Lower leg skin (tissue), 4 donors: ENCODE data around the gene HIF3A. TPM values are rescaled to one million over a fixed set of nuclear protein-coding genes. Genes with fewer than 3 reads are reported as not detected.

Source experiments
- DNase-seq, 2 donors: peaks; one replicate each; pipeline ENCODE4 v3.0.0-alpha.2; 2019; ENCODE audit warnings: low spot score in 2 of 2
- H3K4me3 ChIP-seq: fragments of 200-600 bp; sonication (generic); 2 replicates; pipeline ENCODE4 v1.5.1; 2017; ENCODE audit warnings: mild to moderate bottlenecking, low read depth; ENCODE audit not compliant: poor library complexity, severe bottlenecking
- POLR2A ChIP-seq, 2 donors: fragments of 450-650 bp; IDR thresholded peaks; one replicate each; pipeline ENCODE4 v1.6.1; 2016 to 2017; ENCODE audit warnings: antibody characterized with exemption in 2 of 2, mild to moderate bottlenecking in 1 of 2, moderate library complexity in 1 of 2
- WGBS, 2 donors: methylation state at CpG; one replicate each; pipeline ENCODE4 v1.1.5; 2018; 5-methylcytosine and 5-hydroxymethylcytosine counted together
- intact Hi-C: fragments of 100-400 bp; cut with DNase I; formaldehyde crosslinking; loops from one replicate; pipeline ENCODE4 v1.15.0; 2023; ENCODE audit warnings: low total_unique reads
- total RNA-seq, 4 donors: library from RNA; depleted of rRNA; stranded (reverse); fragments of >200 nt; gene quantifications; one replicate each; pipeline ENCODE4 v1.1.0, GENCODE V29; 2016
- TF ChIP-seq, protein P1 (sequence below), 3 donors: fragments of 450-650 bp; IDR thresholded peaks; one replicate each; pipeline ENCODE4 v1.5.1; 2016; ENCODE audit warnings: antibody characterized with exemption in 3 of 3, mild to moderate bottlenecking in 3 of 3, moderate library complexity in 2 of 3

Gene HIF3A
- total RNA-seq, 4 donors from 2014 or later: 7.7 to 28.3 (median 16.6) TPM

DNA sequence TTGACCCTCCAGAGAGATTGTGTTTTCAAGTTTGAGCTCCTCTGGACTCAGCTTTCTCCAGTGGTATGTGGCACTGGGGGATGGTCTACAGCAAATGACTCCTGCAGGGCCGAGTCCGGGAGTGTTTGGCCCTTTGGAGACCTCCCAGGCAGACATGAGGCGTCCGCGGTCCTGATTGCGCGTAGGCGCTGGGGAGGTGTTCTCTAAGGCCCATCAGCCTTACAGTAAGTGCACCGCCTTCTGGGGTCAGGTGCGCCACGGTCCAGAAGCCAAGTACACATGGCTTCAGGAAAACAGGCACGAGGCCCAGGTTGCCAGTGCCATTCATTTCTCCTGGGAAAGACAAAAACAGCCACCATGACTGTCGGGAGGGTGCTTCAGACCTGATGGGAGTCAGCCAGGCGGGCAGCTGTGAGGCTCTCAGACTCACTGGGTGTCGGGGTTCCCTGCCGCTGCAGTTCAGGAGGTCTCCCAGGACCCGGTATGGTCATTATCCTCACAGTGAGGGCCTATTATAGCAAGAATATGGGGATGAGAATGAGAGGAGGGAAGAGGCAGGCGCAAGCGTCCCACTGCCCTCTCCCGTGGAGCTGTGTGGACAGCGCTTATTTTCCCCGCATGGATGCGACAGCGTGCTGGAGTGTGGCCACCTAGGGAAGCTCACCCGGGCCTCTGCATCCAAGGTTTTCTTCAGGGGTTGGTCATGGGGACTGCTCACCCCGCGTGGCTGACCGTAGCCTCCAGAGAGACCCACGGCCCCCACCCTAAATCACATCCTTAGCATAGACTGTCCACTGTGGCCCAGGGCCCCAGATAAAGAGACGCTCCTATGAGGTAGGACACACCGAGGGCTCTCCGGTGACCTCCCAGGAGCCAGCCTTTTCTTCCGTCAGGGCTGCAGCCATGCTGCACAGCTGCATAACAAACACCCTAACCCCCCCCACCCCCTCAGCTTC is 94.7 kb downstream of the HIF3A start:
- TF ChIP-seq POLR2A (IDR thresholded peaks at IDR 0.05): no peak
- TF ChIP-seq, protein P1, sequence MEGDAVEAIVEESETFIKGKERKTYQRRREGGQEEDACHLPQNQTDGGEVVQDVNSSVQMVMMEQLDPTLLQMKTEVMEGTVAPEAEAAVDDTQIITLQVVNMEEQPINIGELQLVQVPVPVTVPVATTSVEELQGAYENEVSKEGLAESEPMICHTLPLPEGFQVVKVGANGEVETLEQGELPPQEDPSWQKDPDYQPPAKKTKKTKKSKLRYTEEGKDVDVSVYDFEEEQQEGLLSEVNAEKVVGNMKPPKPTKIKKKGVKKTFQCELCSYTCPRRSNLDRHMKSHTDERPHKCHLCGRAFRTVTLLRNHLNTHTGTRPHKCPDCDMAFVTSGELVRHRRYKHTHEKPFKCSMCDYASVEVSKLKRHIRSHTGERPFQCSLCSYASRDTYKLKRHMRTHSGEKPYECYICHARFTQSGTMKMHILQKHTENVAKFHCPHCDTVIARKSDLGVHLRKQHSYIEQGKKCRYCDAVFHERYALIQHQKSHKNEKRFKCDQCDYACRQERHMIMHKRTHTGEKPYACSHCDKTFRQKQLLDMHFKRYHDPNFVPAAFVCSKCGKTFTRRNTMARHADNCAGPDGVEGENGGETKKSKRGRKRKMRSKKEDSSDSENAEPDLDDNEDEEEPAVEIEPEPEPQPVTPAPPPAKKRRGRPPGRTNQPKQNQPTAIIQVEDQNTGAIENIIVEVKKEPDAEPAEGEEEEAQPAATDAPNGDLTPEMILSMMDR (IDR thresholded peaks at IDR 0.05): no peak
- 89 to 92% methylated on average over 32 of the region's 33 CpGs for WGBS, 2 donors
- intact Hi-C loops: loop anchor here (1.0 kb wide), 1 partner anchor 50 kb away; no protein-coding TSS in a partner anchor
- H3K4me3 ChIP-seq: no peak overlapping the region
- no peak for DNase-seq

DNA sequence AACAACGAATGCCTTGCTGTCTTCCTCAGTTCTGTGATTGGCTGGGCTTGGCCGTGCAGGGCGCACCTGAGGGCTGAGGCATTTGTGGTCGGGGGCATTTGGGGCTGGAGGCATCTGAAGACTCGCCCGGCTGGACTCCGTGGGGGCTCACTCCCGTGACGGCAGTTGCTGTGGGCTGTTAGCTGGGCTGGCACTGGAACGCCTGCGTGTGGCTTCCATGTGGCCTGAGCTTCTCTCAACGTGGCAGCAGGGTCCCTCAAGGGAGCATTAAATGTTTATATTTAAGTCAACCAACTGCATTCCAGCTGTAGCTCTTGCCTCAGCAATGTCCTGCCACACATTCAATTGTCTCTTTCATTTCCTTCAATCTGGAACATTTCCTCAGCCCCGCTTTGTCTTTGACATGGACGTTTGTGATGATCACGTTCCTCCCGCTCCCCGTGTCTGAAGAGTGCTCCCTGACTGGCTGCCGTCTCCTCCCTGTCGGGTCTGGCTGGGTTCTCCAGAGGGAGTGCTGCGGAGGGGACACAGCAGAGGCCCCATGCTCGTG is 95.5 kb downstream of the HIF3A start:
- intact Hi-C loops: no loop called here
- TF ChIP-seq, protein P1 (IDR thresholded peaks at IDR 0.05): no peak
- no peak for TF ChIP-seq POLR2A (IDR thresholded peaks at IDR 0.05)
- 57 to 58% methylated on average over 21 of the region's 21 CpGs for WGBS, 2 donors
- DNase-seq: no peak
- H3K4me3 ChIP-seq: no peak overlapping the region

DNA sequence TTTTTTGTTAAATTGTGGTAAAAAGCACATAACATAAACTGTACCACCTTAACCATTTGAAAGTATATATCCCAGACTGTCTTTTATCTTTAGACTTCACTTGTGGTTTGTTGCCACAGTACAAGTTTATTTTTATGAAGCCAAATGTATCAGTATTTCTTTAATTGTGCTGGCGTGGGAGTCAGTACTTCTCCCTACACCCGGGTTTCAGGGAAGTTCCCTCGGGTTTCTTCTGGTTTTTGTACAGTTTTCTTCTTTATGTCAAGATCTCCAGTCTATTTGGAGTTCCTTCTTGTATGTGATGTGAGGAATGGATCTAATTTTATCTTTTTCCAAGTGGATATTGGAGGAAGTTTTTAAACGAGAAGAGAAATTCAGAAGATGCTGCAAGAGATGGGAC is 96.0 kb downstream of the HIF3A start:
- no peak for DNase-seq
- intact Hi-C loops: no loop called here
- no peak overlapping the region for H3K4me3 ChIP-seq
- TF ChIP-seq POLR2A (IDR thresholded peaks at IDR 0.05): no peak
- TF ChIP-seq, protein P1 (IDR thresholded peaks at IDR 0.05): no peak
- WGBS, 2 donors: 35 to 44% methylated on average over 4 of the region's 4 CpGs

Other genes starting within 250 kb of the HIF3A start
- 10 to 100 TPM; 19.0 to 46.7 (median 24.9) TPM for gene IGFL3, start 172.4 kb upstream of the HIF3A start, total RNA-seq
- 10 to 100 TPM in 3 of 4 donors, 1 to 10 TPM in 1; 7.2 to 26.9 (median 24.9) TPM for gene IGFL2, start 148.8 kb upstream of the HIF3A start, total RNA-seq
- gene IGFL1, start 67.3 kb upstream of the HIF3A start, total RNA-seq: under 1 TPM in 2 of 4 donors, not detected in 2; 0.55 to 0.88 TPM
- gene PPP5C, start 50.0 kb downstream of the HIF3A start, total RNA-seq: 10 to 100 TPM; 32.0 to 63.1 (median 48.4) TPM
- 10 to 100 TPM in 1 of 4 donors, 1 to 10 TPM in 3; 1.1 to 11.5 (median 4.2) TPM for gene CCDC8, start 116.5 kb downstream of the HIF3A start, total RNA-seq
- not detected for gene PNMA8C, start 131.9 kb downstream of the HIF3A start, total RNA-seq
- 1 to 10 TPM in 3 of 4 donors, under 1 TPM in 1; 0.30 to 4.0 (median 2.7) TPM for gene PNMA8A, start 174.5 kb downstream of the HIF3A start, total RNA-seq
- 1 to 10 TPM; 2.0 to 5.8 (median 2.8) TPM for gene PNMA8B, start 198.8 kb downstream of the HIF3A start, total RNA-seq